ENCODE measurements around the gene CLSTN2.

GRCh38 chr3:140268103-140268502, 333.1 kb downstream of the CLSTN2 start:
- no peak for TF ChIP-seq CTCF (IDR thresholded peaks at IDR 0.05; ENCODE audit: insufficient read depth, low read depth, low read length)
- no peak for TF ChIP-seq EZH2 (IDR thresholded peaks at IDR 0.05; ENCODE audit: insufficient read depth, low read length)
